Testis (tissue), 2 donors: ENCODE measurements around the gene CNTN5.

Experiments
- CTCF ChIP-seq, 3 experiments: fragments of 450-650 bp in 2 of 3; fragments of 200-600 bp in 1 of 3; sonication (generic) in 1 of 3; IDR thresholded peaks; one replicate each; pipeline ENCODE4 v1.5.1; 2016 to 2019; ENCODE audit warnings: antibody characterized with exemption in 3 of 3, mild to moderate bottlenecking in 2 of 3, moderate library complexity in 1 of 3
- POLR2A ChIP-seq: fragments of 450-650 bp; IDR thresholded peaks from one replicate; pipeline ENCODE4 v1.6.1; 2017; ENCODE audit warnings: antibody characterized with exemption, mild to moderate bottlenecking, moderate library complexity

DNA sequence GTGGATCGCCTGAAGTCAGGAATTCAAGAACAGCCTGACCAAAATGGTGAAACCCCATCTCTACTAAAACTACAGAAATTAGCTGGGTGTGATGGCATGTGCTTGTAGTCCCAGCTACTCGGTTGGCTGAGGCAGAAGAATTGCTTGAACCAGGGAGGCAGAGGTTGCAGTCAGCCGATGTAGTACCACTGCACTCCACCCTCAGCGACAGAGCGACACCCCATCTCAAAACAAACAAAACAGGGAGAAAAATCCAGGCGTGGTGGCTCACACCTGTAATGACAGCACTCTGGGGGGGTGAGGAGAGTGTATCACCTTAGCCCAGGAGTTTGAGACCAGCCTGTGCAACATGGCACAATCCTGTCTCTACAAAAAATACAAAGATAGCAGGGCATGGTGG, 864.0 kb downstream of the CNTN5 start:
- TF ChIP-seq CTCF (IDR thresholded peaks at IDR 0.05) (no peak), POLR2A (no peak)
